Measurements from ENCODE around the gene SPSB3. TPM values are rescaled to one million over a fixed set of nuclear protein-coding genes. Genes with fewer than 3 reads are reported as not detected.

The SPSB3 gene
- total RNA-seq, 1 donor from 2014 or later, result 36.8 TPM

DNA sequence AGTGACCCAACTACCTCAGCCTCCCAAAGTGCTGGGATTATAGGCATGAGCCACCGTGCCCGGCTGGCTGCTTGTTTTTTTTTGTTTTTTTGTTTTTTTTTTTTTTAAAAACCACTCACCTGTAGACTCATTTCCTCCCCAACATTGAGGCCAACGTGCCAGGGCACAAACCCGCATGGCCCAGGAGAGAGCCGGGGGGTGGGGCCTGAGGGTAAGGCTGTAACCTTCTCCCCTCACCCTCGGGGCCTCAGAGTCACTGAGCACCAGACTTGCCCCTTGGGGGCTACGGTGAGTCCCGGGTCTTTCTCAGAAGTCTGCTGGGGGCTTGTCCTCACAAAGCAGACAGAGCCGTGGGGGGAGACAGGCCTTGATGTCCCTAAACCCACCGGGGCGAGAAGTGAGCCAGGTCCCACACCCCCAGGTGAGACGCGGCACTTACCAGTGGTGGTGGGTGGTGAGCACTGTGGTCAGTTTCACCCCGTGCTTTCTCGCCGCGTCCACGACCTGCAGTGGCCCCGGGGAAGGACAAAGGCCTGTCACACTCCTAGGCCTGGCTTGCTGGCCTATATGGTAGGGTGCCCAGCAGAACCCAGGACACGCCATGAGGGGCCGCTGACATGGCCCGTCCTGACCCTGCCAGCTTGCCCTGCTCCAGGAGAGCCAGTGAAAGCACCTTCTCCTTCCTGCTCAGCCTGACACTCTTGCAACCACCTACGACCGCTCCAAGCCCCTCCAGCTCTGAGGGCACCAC is 39.7 kb upstream of the SPSB3 start:
- DNase-seq, result no peak
- Histone ChIP-seq H3K27me3 (ENCODE audit: low read depth) (no peaks in the 10 kb centered on the region), H3K4me3 (no peak overlapping the region), H3K4me1 (peaks cover 32% of the 10 kb centered on the region), H3K9me3 (replicated peaks) (no peaks in the 10 kb centered on the region), H3K36me3 (peaks cover 59% of the 10 kb centered on the region), H3K27ac (replicated peaks) (no peak overlapping the region)
- TF ChIP-seq CTCF (IDR thresholded peaks at IDR 0.05; ENCODE audit: borderline replicate concordance), result no peak
- intact Hi-C loops (cut with micrococcal nuclease), result no loop called here

DNA sequence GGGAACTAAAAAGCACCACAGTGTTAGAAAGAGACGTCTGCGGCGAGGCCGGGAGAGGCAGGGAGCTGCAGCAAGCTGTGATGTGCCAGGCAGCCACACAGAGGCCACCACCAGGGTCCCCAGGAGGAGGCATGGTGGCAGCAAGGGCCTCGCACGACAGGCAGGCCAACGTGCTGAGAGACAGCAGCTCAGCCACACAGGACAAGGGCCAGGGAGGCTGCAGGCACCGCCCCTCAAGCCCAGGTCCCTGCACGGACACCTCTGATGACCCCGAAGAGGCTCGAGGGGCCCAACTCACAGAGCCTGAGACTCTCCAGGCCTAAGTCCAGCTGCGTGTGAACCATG is 38.5 kb upstream of the SPSB3 start:
- Histone ChIP-seq H3K27me3 (ENCODE audit: low read depth) (no peaks in the 10 kb centered on the region), H3K27ac (replicated peaks) (no peak overlapping the region), H3K9me3 (replicated peaks) (no peaks in the 10 kb centered on the region), H3K36me3 (peaks cover 70% of the 10 kb centered on the region), H3K4me3 (no peak overlapping the region), H3K4me1 (peaks cover 28% of the 10 kb centered on the region)
- intact Hi-C loops (cut with micrococcal nuclease), result no loop called here
- no peak for TF ChIP-seq CTCF (IDR thresholded peaks at IDR 0.05; ENCODE audit: borderline replicate concordance)
- no peak for DNase-seq

DNA sequence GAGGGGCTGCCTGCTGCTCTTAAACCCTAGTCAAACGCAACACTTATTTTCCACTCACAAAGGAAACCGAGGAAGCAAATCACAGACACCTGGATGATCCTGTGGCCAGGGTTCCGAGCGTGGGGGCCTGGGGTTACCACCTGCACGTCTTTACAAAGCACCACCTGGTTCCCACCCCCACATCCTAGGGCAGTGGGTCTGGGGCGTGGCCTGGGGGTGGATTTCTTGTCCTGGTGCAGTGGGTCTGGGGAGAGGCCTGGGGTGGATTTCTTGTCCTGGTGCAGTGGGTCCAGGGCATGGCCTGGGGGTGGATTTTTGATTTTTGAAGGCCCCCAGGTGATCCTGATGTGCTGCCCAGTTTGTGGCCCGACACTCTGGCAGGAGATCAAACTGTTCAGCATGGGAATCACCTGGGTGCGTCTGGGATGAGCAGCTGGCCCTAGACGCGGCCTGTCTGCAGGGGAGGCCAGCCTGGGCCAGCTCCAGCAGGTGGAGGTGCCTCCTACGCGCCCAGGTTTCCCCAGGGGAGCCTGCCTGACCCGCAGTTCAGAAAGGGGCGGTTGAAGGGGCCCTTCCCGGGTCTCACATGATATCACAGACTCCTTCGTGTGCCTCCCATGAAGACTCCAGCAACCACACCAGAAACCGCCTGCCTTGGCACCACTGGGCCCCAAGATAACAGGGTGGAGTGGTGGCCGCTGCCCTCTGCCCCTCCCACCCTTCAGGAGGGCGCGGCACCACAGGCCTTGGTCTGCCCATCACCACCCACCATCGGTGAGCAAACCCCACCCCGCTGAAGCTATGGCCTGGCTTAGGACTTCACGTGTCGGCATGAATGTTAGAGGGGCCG is 38.0 kb upstream of the SPSB3 start:
- DNase-seq, result no peak
- H3K4me3 ChIP-seq, result no peak overlapping the region
- H3K27ac ChIP-seq (replicated peaks), result no peak overlapping the region
- H3K9me3 ChIP-seq (replicated peaks), result no peaks in the 10 kb centered on the region
- H3K36me3 ChIP-seq, result peaks cover 76% of the 10 kb centered on the region
- TF ChIP-seq CTCF (IDR thresholded peaks at IDR 0.05; ENCODE audit: borderline replicate concordance), result no peak
- intact Hi-C loops (cut with micrococcal nuclease), result no loop called here
- peaks cover 22% of the 10 kb centered on the region for H3K4me1 ChIP-seq
- no peaks in the 10 kb centered on the region for H3K27me3 ChIP-seq (ENCODE audit: low read depth)

GRCh38 chr16:1819611-1820010 is 37.2 kb upstream of the SPSB3 start:
- H3K9me3 ChIP-seq (replicated peaks), result no peaks in the 10 kb centered on the region
- peaks cover 82% of the 10 kb centered on the region for H3K36me3 ChIP-seq
- no peak overlapping the region for H3K4me3 ChIP-seq
- no peaks in the 10 kb centered on the region for H3K27me3 ChIP-seq (ENCODE audit: low read depth)
- H3K4me1 ChIP-seq, result peaks cover 15% of the 10 kb centered on the region
- no peak overlapping the region for H3K27ac ChIP-seq (replicated peaks)
- TF ChIP-seq CTCF (IDR thresholded peaks at IDR 0.05; ENCODE audit: borderline replicate concordance), result no peak
- DNase-seq, result no peak
- intact Hi-C loops (cut with micrococcal nuclease), result no loop called here

DNA sequence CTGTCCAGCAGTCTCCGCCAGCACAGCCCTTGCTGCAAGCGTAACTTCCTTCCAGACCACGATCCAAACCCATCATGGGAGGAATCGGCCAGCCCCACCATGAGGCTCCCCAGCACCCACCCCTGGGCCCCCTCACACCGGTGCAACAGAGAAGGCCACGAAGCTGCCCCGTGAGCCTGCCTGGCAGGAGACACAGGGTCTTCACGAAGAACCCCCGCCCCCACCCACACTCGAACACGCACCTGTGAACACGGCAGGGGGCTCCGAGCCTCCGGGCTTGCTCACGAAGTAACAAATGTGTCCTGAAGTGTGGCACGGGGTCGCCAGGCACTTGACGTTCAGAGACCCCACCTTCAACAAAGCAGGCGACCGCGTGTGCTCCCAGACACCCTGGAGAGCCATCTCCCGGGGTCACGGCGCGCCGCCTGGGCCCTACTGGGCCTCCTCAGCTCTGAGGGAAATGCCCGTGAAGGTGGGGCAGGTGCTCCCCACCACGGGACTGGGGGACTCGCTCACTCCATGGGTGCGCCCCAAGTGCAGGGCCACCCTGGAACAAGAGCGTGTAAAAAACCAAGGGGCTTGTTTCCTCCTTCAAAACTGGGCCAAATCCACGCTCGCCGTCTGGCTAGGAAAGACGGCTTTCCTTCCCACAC is 36.6 kb upstream of the SPSB3 start:
- intact Hi-C loops (cut with micrococcal nuclease), result no loop called here
- Histone ChIP-seq H3K27ac (replicated peaks) (no peak overlapping the region), H3K27me3 (ENCODE audit: low read depth) (no peaks in the 10 kb centered on the region), H3K36me3 (peaks cover 88% of the 10 kb centered on the region), H3K9me3 (replicated peaks) (no peaks in the 10 kb centered on the region), H3K4me1 (peaks cover 9% of the 10 kb centered on the region), H3K4me3 (no peak overlapping the region)
- DNase-seq, result no peak
- TF ChIP-seq CTCF (IDR thresholded peaks at IDR 0.05; ENCODE audit: borderline replicate concordance), result no peak

All from left ventricle myocardium inferior (tissue), 1 donor.